Endothelial cell of umbilical vein (primary cell): ENCODE results near the gene MFAP2. TPM values are rescaled to one million over a fixed set of nuclear protein-coding genes. Genes with fewer than 3 reads are reported as not detected.

Experiments used
- BruUV-seq: library from RNA; stranded (reverse); fragments of 400-500 nt; replicated peaks from 2 replicates; lab custom pipeline; 2021; lab: Mats Ljungman, UMichigan
- CTCF ChIA-PET: fragments of 300-600, 350-600 bp; sonication (Branson Sonifier 250); formaldehyde crosslinking; loops from one replicate; lab custom pipeline; 2021; ENCODE audit warnings: antibody characterized with exemption, inconsistent platforms; lab: Charles Lee
- POLR2A ChIA-PET: fragments of 300-600, 350-600 bp; sonication (Branson Sonifier 250); formaldehyde crosslinking; loops from one replicate; lab custom pipeline; 2021; ENCODE audit warnings: antibody characterized with exemption, inconsistent platforms; lab: Charles Lee
- DNase-seq: peaks from one replicate; pipeline ENCODE4 v3.0.0-alpha.2; 2011; ENCODE audit warnings: low read depth, low spot score
- FAIRE-seq: peaks from 2 replicates; lab custom pipeline; 2011; peaks lifted over from hg19 to GRCh38; lab: Jason Lieb, UNC
- H2AFZ ChIP-seq: 2 replicates; pipeline ENCODE4 v1.6.0; 2012; ENCODE audit warnings: low read depth, low read length, control low read depth, inconsistent platforms
- H3K27ac ChIP-seq: 2 replicates; pipeline ENCODE4 v1.5.1; 2011; ENCODE audit warnings: low read depth, mild to moderate bottlenecking, control low read depth, low read length, moderate library complexity; ENCODE audit not compliant: insufficient read depth
- H3K27me3 ChIP-seq, 2 experiments: 2 replicates each; pipeline versions ENCODE4 v1.6.0 to v1.6.1; 2011; ENCODE audit warnings: low read length in 2 of 2, mixed read lengths in 1 of 2; ENCODE audit not compliant: control insufficient read depth in 2 of 2, insufficient read depth in 2 of 2
- H3K36me3 ChIP-seq, 2 experiments: 2 replicates in 1 of 2; 3 replicates in 1 of 2; pipeline ENCODE4 v1.5.1; 2011; ENCODE audit warnings: low read length in 2 of 2, mild to moderate bottlenecking in 1 of 2, moderate library complexity in 1 of 2; ENCODE audit not compliant: control insufficient read depth in 2 of 2, insufficient read depth in 2 of 2; ENCODE audit errors: extremely low read depth in 1 of 2
- H3K4me1 ChIP-seq: 3 replicates; pipeline ENCODE4 v1.5.1; 2011; ENCODE audit warnings: mild to moderate bottlenecking, low read length; ENCODE audit not compliant: control insufficient read depth, insufficient read depth; ENCODE audit errors: extremely low read depth
- H3K4me2 ChIP-seq: 2 replicates; pipeline ENCODE4 v1.6.1; 2011; ENCODE audit warnings: low read length, control low read depth, mixed read lengths; ENCODE audit not compliant: insufficient read depth
- H3K4me3 ChIP-seq, 3 experiments: fragments of 200-600 bp in 1 of 3; sonication (generic), shearing (Covaris generic) in 1 of 3; replicated peaks in 1 of 3; 2 replicates each; pipeline ENCODE4 v1.5.1; 2011 to 2016; ENCODE audit warnings: control low read depth in 3 of 3, low read length in 3 of 3, mild to moderate bottlenecking in 2 of 3, inconsistent platforms in 1 of 3, low read depth in 1 of 3, moderate library complexity in 1 of 3; ENCODE audit not compliant: insufficient read depth in 1 of 3
- H3K79me2 ChIP-seq: 2 replicates; pipeline ENCODE4 v1.6.0; 2012; ENCODE audit warnings: low read length, inconsistent platforms; ENCODE audit not compliant: control insufficient read depth, insufficient read depth
- H3K9ac ChIP-seq: replicated peaks from 2 replicates; pipeline ENCODE3; 2011; ENCODE audit warnings: low read length, control low read depth; ENCODE audit not compliant: insufficient read depth; ENCODE audit errors: extremely low read depth
- H3K9me1 ChIP-seq: replicated peaks from 3 replicates; pipeline ENCODE4 v1.6.0; 2011; ENCODE audit warnings: mild to moderate bottlenecking, low read length; ENCODE audit not compliant: control insufficient read depth, insufficient read depth; ENCODE audit errors: extremely low read depth
- H3K9me3 ChIP-seq: replicated peaks from 2 replicates; pipeline ENCODE4 v1.5.1; 2012; ENCODE audit warnings: low read length, inconsistent platforms; ENCODE audit not compliant: control insufficient read depth, insufficient read depth
- H4K20me1 ChIP-seq: replicated peaks from 2 replicates; pipeline ENCODE3; 2011; ENCODE audit warnings: mild to moderate bottlenecking, low read length; ENCODE audit not compliant: control insufficient read depth, insufficient read depth; ENCODE audit errors: extremely low read depth
- CTCF ChIP-seq, 2 donors: IDR thresholded peaks; 1 replicate in 1 of 2; 2 replicates in 1 of 2; pipeline ENCODE4 v1.5.1; 2011; ENCODE audit warnings: low read length in 2 of 2, mild to moderate bottlenecking in 2 of 2, moderate library complexity in 2 of 2, control low read depth in 1 of 2, inconsistent platforms in 1 of 2, low read depth in 1 of 2; ENCODE audit not compliant: insufficient read depth in 1 of 2; ENCODE audit errors: extremely low read depth in 1 of 2
- EZH2 ChIP-seq: IDR thresholded peaks from 2 replicates; pipeline ENCODE4 v1.6.1; 2012; ENCODE audit warnings: borderline replicate concordance, low read depth, mild to moderate bottlenecking, moderate library complexity, low read length, inconsistent platforms; ENCODE audit not compliant: severe bottlenecking
- FOS ChIP-seq: IDR thresholded peaks from 2 replicates; pipeline ENCODE4 v1.6.1; 2011; ENCODE audit warnings: mild to moderate bottlenecking, low read length, moderate library complexity, borderline replicate concordance; ENCODE audit not compliant: insufficient read depth
- GATA2 ChIP-seq: IDR thresholded peaks from 2 replicates; pipeline ENCODE4 v1.7.0; 2011; ENCODE audit warnings: low read depth, mild to moderate bottlenecking, moderate library complexity, mixed read lengths, low read length; ENCODE audit not compliant: insufficient read length, insufficient read depth
- JUN ChIP-seq: IDR thresholded peaks from 2 replicates; pipeline ENCODE4 v1.6.1; 2011; ENCODE audit warnings: borderline replicate concordance, low read depth; ENCODE audit not compliant: insufficient read length, insufficient read depth
- MAX ChIP-seq: IDR thresholded peaks from 2 replicates; pipeline ENCODE4 v1.6.1; 2011; ENCODE audit not compliant: insufficient read depth, insufficient read length
- MYC ChIP-seq: IDR thresholded peaks from one replicate; pipeline ENCODE4 v1.6.1; 2011; ENCODE audit warnings: mild to moderate bottlenecking, low read depth, low read length
- POLR2A ChIP-seq: IDR thresholded peaks from 2 replicates; pipeline ENCODE4 v1.6.1; 2012; ENCODE audit warnings: low read depth, mild to moderate bottlenecking, control low read depth, low read length
- POLR2AphosphoS5 ChIP-seq: IDR thresholded peaks from 2 replicates; pipeline ENCODE4 v1.6.1; 2012; ENCODE audit warnings: low read depth, mild to moderate bottlenecking, control low read depth, low read length, moderate library complexity; ENCODE audit not compliant: insufficient read depth
- dilution Hi-C: fragments of 300-500 bp; cut with MboI; formaldehyde crosslinking; loops from one replicate; pipeline ENCODE4 v1.15.0; 2019; ENCODE audit warnings: low sequenced_read_pairs; ENCODE audit not compliant: extremely low pct_ligation_motif_present
- intact Hi-C: fragments of 100-400 bp; cut with micrococcal nuclease; formaldehyde crosslinking; loops from one replicate; pipeline ENCODE4 v1.10.0; 2022
- polyA plus RNA-seq, 4 experiments: library from polyadenylated mRNA; depleted of rRNA in 3 of 4; stranded (reverse) in 3 of 4; unstranded in 1 of 4; fragments of >200 nt; gene quantifications; 2 replicates each; pipeline versions ENCODE4 v1.2.1 to v1.2.3, GENCODE V29; 2011 to 2012; ENCODE audit warnings: missing spikeins in 1 of 4
- total RNA-seq: library from RNA; stranded (reverse); gene quantifications from 2 replicates; pipeline ENCODE4 v1.2.3, GENCODE V29; 2021

The MFAP2 gene
- total and polyA plus RNA-seq, 2 donors (not counting 3 experiments of a cell fraction or from before 2014, with no cell fraction given): 37.9 to 138 TPM

GRCh38 chr1:16996845-16997244 is 16.4 kb upstream of the MFAP2 start:
- intact Hi-C loops: no loop called here

More at GRCh38 chr1:16996845-16997244, 16.4 kb upstream of the MFAP2 start:
- Histone ChIP-seq H3K79me2 (no peaks in the 10 kb centered on the region), H2AFZ (no peak overlapping the region), H3K27ac (no peak overlapping the region), H3K36me3 (peaks cover 0 to 10% of the 10 kb centered on the region in 2 experiments), H3K4me2 (no peak overlapping the region), H4K20me1 (no peaks in the 10 kb centered on the region), H3K9ac (no peak overlapping the region), H3K9me1 (no peaks in the 10 kb centered on the region), H3K4me3 (no peak overlapping the region), H3K27me3 (no peaks in the 10 kb centered on the region), H3K9me3 (no peaks in the 10 kb centered on the region), H3K4me1 (no peaks in the 10 kb centered on the region)
- dilution Hi-C loops: no loop called here
- ChIA-PET CTCF (interaction anchor here (1.1 kb wide), 1 partner anchor 20 kb away, joined by 4 read pairs; no protein-coding TSS in a partner anchor), POLR2A (no interaction called here)
- TF ChIP-seq MAX (no peak), MYC (no peak), EZH2 (no peak), CTCF (IDR thresholded peaks at IDR 0.05; ENCODE audit: extremely low read depth in 1 of 2, insufficient read depth in 1 of 2, low read depth in 1 of 2, low read length in 2 of 2) (no peak), POLR2AphosphoS5 (no peak), GATA2 (no peak), POLR2A (no peak), FOS (no peak), JUN (no peak)
- DNase-seq (no peak), FAIRE-seq (no peak)
- BruUV-seq: no TSS peak
